ENCODE data around the gene FMN1.

FMN1 gene

DNA sequence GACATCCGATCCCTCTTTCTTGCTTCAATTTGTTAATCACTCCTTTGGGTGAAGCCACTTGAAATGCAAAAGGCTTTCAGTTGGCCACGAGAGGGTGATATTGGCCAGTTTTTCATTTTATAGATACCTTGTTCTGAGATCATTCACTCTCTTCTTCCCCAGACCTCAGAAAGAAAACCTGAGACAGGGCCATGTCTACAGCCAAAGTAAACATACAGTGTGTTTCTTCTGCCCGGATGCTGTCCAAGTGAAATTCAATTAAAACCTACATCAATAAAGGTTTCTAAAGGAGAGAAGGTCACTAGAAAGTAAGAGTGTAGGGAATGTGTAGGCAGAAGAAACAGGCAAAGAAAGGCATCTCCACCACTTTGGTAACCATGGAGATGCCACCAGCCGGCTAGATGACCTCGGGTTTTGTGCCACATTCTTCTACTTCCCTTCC, 39.5 kb upstream of the FMN1 start:
- TF ChIP-seq CTCF (IDR thresholded peaks at IDR 0.05; ENCODE audit: low read depth, low read length, missing control alignments) = peak; percentile 68
- peak; percentile 51 for DNase-seq (ENCODE audit: low read depth)
- no peak overlapping the region for H3K4me3 ChIP-seq (ENCODE audit: low read depth, low read length)
- in situ Hi-C loops (cut with HindIII; ENCODE audit: low sequenced_read_pairs) = loop anchor here (25.0 kb wide), 1 partner anchor 453 kb away; no protein-coding TSS in a partner anchor

DNA sequence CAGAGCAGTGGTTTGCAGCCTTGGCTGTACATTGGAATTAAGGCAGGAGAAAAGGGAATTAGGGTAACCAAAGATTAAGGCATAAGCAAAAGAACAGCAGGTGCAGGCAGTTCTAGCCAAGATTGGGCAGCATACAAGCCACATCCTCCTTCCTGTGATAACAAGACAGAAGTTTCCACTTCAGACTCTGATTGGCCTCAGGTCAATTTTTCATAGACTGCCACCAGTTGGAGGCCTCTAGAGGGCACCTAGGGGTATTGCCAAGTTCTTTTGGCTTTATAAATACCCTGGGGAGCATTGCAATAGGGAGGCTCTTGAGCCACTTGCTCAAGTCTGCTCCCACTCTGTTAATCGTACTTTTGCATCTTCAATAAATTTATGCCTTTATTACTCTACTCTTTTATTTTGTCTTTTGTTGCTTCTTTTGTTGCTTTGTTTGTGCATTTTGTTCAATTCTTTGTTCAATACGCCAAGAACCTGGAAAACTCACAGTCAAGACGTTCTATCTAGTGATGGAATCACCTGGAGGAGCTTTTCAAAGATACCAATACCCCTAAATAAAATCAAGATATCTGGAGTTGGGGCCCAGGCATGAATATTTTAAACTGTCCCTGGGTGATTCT, 32.2 kb upstream of the FMN1 start:
- in situ Hi-C loops (cut with HindIII; ENCODE audit: low sequenced_read_pairs) = loop anchor here (10.0 to 25.0 kb wide), 2 partner anchors 378 to 461 kb away; no protein-coding TSS in a partner anchor
- no peak for DNase-seq (ENCODE audit: low read depth)
- TF ChIP-seq CTCF (IDR thresholded peaks at IDR 0.05; ENCODE audit: low read depth, low read length, missing control alignments) = peak; percentile 25
- no peak overlapping the region for H3K4me3 ChIP-seq (ENCODE audit: low read depth, low read length)

DNA sequence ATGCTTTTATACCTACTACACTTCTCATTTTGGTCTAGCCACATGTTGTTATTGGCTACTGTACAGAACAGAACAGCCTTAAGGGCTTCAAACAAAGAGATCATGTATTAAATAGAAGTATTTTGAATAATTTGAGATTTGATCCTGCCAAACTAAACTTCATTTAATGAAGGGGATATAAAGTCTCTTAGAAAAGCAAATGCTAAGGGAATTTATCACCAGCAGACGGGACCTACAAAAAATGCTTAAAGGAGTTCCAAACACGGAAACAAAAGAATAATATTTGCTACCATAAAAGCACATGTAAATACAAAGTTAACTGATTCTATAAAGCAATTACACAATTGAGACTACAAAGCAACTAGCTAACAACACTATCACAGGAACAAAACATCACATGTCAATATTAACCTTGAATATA, 23.6 kb upstream of the FMN1 start:
- peak; percentile 90 for DNase-seq (ENCODE audit: low read depth)
- no peak for TF ChIP-seq CTCF (IDR thresholded peaks at IDR 0.05; ENCODE audit: low read depth, low read length, missing control alignments)
- no peak overlapping the region for H3K4me3 ChIP-seq (ENCODE audit: low read depth, low read length)
- in situ Hi-C loops (cut with HindIII; ENCODE audit: low sequenced_read_pairs) = no loop called here

DNA sequence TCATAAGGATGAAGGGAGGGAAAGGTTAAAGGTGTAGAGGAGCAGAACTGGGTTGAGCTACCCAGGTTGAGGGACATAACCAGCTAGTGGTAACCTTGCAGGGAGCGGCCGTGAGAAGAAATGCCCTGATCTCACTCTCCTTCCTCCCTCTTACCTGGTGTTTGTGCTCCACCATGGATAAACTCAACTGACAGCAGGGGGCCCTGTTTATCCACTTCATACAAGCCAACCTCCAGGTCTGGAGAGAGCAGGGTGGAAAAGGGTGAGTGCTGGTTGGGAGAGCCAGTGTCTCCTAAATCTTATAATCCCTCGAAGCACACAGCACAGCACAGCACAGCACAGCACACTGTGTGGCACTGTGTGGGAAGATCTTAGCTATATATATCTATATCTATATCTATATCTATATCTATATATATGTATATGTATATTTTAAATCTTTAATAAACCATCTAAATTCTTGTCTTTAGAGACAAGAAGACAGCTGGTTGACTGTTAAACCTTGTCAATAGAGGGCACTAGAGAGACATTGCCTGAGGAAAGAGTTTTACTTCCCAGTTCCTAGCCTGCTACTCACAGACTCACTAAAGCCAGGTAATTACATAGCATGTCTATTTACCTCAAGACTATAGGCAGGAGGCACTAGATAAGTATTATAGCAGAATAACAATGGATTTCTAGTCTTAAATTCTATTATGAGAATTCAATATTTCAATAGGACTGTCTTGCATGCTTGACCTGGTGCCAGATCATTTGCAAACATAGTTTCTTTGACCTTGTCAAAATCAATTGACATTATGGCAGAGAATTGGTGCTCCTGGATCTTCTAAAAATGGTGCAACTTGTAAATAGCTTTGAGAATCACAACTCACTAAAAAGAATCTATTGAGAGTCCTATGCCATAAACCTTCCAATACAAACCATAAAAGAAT, 21.7 kb upstream of the FMN1 start:
- TF ChIP-seq CTCF (IDR thresholded peaks at IDR 0.05; ENCODE audit: low read depth, low read length, missing control alignments) = peak; percentile 43
- DNase-seq (ENCODE audit: low read depth) = no peak
- no peak overlapping the region for H3K4me3 ChIP-seq (ENCODE audit: low read depth, low read length)
- in situ Hi-C loops (cut with HindIII; ENCODE audit: low sequenced_read_pairs) = no loop called here

DNA sequence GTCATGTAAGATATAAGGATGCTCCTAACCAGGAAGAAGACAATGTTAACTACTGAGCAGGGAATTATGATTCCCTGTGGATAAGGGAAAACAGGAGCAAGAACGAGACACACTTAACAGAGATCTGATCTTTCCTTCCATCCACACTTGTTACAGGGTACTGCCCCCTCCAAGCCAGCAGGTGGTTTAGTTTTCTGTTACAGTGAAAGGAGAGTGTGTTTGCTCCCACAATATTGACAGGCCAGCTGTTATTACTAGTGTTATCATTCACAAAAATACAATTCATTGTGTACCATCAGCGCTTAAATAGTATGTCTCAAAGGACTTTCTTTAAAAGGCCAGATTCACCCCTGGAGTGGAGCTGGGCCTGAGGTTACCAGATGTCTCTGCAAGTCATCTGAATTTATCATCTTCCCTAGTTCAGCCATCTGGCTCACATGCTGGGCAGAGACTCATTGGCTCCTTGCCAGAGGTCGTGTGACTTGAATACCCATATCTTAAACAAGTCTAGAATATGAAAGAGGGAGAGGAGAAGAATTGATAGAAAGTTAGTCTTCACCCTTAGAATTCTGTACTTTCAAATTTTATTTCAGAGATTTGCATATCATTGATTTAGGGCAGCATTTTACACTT, 16.8 kb upstream of the FMN1 start:
- no peak for TF ChIP-seq CTCF (IDR thresholded peaks at IDR 0.05; ENCODE audit: low read depth, low read length, missing control alignments)
- H3K4me3 ChIP-seq (ENCODE audit: low read depth, low read length) = no peak overlapping the region
- in situ Hi-C loops (cut with HindIII; ENCODE audit: low sequenced_read_pairs) = no loop called here
- DNase-seq (ENCODE audit: low read depth) = no peak

Measured in astrocyte of the cerebellum (primary cell).